Liver (tissue), 9 donors: ENCODE data around the gene ATP5F1D. TPM values are rescaled to one million over a fixed set of nuclear protein-coding genes. Genes with fewer than 3 reads are reported as not detected.
A peak's percentile ranks its signal among the peaks of the same experiment; 100 is the strongest.

Experiments
- DNase-seq: peaks from one replicate; pipeline ENCODE4 v3.0.0-alpha.2; 2017; ENCODE audit warnings: low spot score
- H3K27ac ChIP-seq, 2 donors: one replicate each; pipeline ENCODE4 v1.7.0; 2013; ENCODE audit warnings: inconsistent platforms in 2 of 2, low read length in 2 of 2, control low read depth in 1 of 2, low read depth in 1 of 2, mild to moderate bottlenecking in 1 of 2
- H3K27me3 ChIP-seq, 4 donors: one replicate each; pipeline versions ENCODE4 v1.6.1 to v1.7.0; 2013; ENCODE audit warnings: low read length in 3 of 4, inconsistent platforms in 1 of 4, mild to moderate bottlenecking in 1 of 4, moderate library complexity in 1 of 4; ENCODE audit not compliant: control insufficient read depth in 4 of 4, insufficient read depth in 4 of 4
- H3K36me3 ChIP-seq, 4 donors: one replicate each; pipeline versions ENCODE4 v1.6.1 to v1.7.0; 2013; ENCODE audit warnings: low read length in 3 of 4, mild to moderate bottlenecking in 3 of 4, low read depth in 1 of 4, moderate library complexity in 1 of 4; ENCODE audit not compliant: control insufficient read depth in 4 of 4, insufficient read depth in 3 of 4
- H3K4me1 ChIP-seq, 4 donors: one replicate each; pipeline versions ENCODE4 v1.6.1 to v1.7.0; 2013; ENCODE audit warnings: low read length in 3 of 4, mild to moderate bottlenecking in 3 of 4, moderate library complexity in 1 of 4; ENCODE audit not compliant: control insufficient read depth in 4 of 4, insufficient read depth in 4 of 4
- H3K4me3 ChIP-seq, 3 donors: one replicate each; pipeline versions ENCODE4 v1.6.1 to v1.7.0; 2013; ENCODE audit warnings: low read length in 3 of 3, control low read depth in 1 of 3, low read depth in 1 of 3, mild to moderate bottlenecking in 1 of 3
- H3K9ac ChIP-seq, 2 donors: one replicate each; pipeline ENCODE4 v1.7.0; 2013; ENCODE audit warnings: low read length in 2 of 2, mild to moderate bottlenecking in 2 of 2, moderate library complexity in 2 of 2, control low read depth in 1 of 2, low read depth in 1 of 2
- H3K9me3 ChIP-seq, 4 donors: one replicate each; pipeline versions ENCODE4 v1.6.1 to v1.7.0; 2013; ENCODE audit warnings: low read length in 3 of 4; ENCODE audit not compliant: control insufficient read depth in 4 of 4
- FOXA1 ChIP-seq: IDR thresholded peaks from 2 replicates; pipeline ENCODE4 v1.6.1; 2016; ENCODE audit warnings: antibody characterized with exemption
- GABPA ChIP-seq, 2 donors: IDR thresholded peaks in 1 of 2; conservative IDR thresholded peaks in 1 of 2; 2 replicates each; pipeline ENCODE4 v1.6.1; 2016; ENCODE audit warnings: antibody characterized with exemption in 2 of 2, mild to moderate bottlenecking in 1 of 2, moderate library complexity in 1 of 2
- HNF4A ChIP-seq, 2 donors: conservative IDR thresholded peaks; 2 replicates each; pipeline ENCODE4 v1.6.1; 2016; ENCODE audit warnings: antibody characterized with exemption in 2 of 2, mild to moderate bottlenecking in 2 of 2
- HNF4G ChIP-seq: IDR thresholded peaks from 2 replicates; pipeline ENCODE4 v1.6.1; 2016; ENCODE audit warnings: antibody characterized with exemption
- NR2F2 ChIP-seq: IDR thresholded peaks from 2 replicates; pipeline ENCODE4 v1.6.1; 2016; ENCODE audit warnings: antibody characterized with exemption
- RAD21 ChIP-seq, 2 donors: IDR thresholded peaks; 2 replicates each; pipeline ENCODE4 v1.6.1; 2016; ENCODE audit warnings: antibody characterized with exemption in 2 of 2, mild to moderate bottlenecking in 2 of 2
- RXRA ChIP-seq, 2 donors: IDR thresholded peaks; 2 replicates each; pipeline ENCODE4 v1.6.1; 2017 to 2018; ENCODE audit warnings: antibody characterized with exemption in 2 of 2, mild to moderate bottlenecking in 1 of 2
- SP1 ChIP-seq: IDR thresholded peaks from 2 replicates; pipeline ENCODE4 v1.6.1; 2018; ENCODE audit warnings: antibody characterized with exemption, mild to moderate bottlenecking
- TAF1 ChIP-seq: conservative IDR thresholded peaks from 2 replicates; pipeline ENCODE4 v1.6.1; 2016; ENCODE audit warnings: antibody characterized with exemption, mild to moderate bottlenecking
- YY1 ChIP-seq: IDR thresholded peaks from 2 replicates; pipeline ENCODE4 v1.6.1; 2016; ENCODE audit warnings: antibody characterized with exemption, mild to moderate bottlenecking
- WGBS: extraction: QIAGEN DNeasy Blood & Tissue Kit; methylation state at CpG from one replicate; pipeline ENCODE4 v1.1.7; 2013; 5-methylcytosine and 5-hydroxymethylcytosine counted together
- polyA plus RNA-seq, 2 donors: library from polyadenylated mRNA; stranded (reverse) in 1 of 2; unstranded in 1 of 2; fragments of 200-250 nt in 1 of 2; fragments of >200 nt in 1 of 2; fragmentation: Nextera tagmentation in 1 of 2; extraction: Ambion mirVana in 1 of 2; gene quantifications; one replicate each; pipeline versions ENCODE4 v1.2.1 to v1.2.3, GENCODE V29; 2013 to 2015
- total RNA-seq, 2 donors: library from RNA; depleted of rRNA; stranded (reverse); fragments of >200 nt; gene quantifications; one replicate each; pipeline ENCODE4 v1.2.3, GENCODE V29; 2014
- TF ChIP-seq, protein P1 (sequence below): IDR thresholded peaks from 2 replicates; pipeline ENCODE4 v1.6.1; 2016; ENCODE audit warnings: antibody characterized with exemption, mild to moderate bottlenecking
- TF ChIP-seq, protein P2 (sequence below): IDR thresholded peaks from 2 replicates; pipeline ENCODE4 v1.6.1; 2016; ENCODE audit warnings: antibody characterized with exemption
- TF ChIP-seq, protein P3 (sequence below): IDR thresholded peaks from 2 replicates; pipeline ENCODE4 v1.6.1; 2016; ENCODE audit warnings: antibody characterized with exemption
- TF ChIP-seq, protein P4 (sequence below): fragments of 150-350 bp; IDR thresholded peaks from 2 replicates; pipeline ENCODE4 v1.5.1; 2017; ENCODE audit warnings: improper control_type of control experiment, low read depth, low read length; ENCODE audit not compliant: missing input control
- donor health status: healthy.
- donor health status: healthy.
- donor health status: healthy.
- donor health status: healthy.
- donor health status: healthy.

ATP5F1D gene
- total and polyA plus RNA-seq, 4 donors: 20.2 to 315 (median 145) TPM

DNA sequence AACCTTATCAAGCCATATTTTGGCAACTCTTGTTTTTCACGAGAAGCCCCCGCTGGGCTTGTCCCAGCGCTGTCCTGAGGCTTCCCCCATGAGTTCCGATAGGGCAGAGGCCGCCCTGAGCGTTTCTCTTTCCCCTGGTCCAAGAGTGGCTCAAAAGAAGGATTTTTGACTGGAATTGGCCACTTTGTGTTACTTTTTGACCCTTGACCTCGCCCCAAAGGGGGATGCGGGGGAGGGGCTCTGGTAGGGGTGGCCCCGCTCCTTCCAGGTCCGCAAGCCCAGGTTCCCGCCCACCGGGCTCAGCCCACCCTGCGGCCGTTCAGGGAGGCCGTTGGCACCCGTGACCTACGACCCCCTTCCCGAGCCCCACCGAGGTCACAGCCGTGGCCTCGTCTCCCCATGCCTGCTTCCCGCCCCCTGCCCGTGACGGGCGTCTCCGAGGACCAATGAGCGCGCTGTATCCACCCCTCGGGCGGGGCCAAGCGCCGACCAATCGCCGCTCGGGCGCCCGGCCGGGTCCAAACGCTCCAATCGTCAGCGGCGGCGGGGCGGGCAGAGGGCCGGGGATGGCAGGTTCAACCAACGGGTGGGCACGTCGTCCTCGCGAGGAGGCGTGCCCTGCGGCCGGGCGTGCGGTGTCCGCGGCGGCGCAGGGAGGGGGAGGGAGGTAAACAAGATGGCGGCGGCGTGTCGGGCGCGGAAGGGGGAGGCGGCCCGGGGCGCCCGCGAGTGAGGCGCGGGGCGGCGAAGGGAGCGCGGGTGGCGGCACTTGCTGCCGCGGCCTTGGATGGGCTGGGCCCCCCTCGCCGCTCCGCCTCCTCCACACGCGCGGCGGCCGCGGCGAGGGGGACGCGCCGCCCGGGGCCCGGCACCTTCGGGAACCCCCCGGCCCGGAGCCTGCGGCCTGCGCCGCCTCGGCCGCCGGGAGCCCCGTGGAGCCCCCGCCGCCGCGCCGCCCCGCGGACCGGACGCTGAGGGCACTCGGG is 36.1 kb upstream of the ATP5F1D start, which contains the start of gene STK11:
STK11 (plus strand) TSS at position 665 of the 986 bp plus-strand sequence. CDS start 1,136 bp downstream, outside the sequence.
- peaks cover 4 to 47% (median 18%) of the 10 kb centered on the region in 4 donors for H3K4me1 ChIP-seq
- peak within 1 kb of the TSS; percentile 67 to 90 (median 72) for H3K4me3 ChIP-seq
- TF ChIP-seq, protein P1, sequence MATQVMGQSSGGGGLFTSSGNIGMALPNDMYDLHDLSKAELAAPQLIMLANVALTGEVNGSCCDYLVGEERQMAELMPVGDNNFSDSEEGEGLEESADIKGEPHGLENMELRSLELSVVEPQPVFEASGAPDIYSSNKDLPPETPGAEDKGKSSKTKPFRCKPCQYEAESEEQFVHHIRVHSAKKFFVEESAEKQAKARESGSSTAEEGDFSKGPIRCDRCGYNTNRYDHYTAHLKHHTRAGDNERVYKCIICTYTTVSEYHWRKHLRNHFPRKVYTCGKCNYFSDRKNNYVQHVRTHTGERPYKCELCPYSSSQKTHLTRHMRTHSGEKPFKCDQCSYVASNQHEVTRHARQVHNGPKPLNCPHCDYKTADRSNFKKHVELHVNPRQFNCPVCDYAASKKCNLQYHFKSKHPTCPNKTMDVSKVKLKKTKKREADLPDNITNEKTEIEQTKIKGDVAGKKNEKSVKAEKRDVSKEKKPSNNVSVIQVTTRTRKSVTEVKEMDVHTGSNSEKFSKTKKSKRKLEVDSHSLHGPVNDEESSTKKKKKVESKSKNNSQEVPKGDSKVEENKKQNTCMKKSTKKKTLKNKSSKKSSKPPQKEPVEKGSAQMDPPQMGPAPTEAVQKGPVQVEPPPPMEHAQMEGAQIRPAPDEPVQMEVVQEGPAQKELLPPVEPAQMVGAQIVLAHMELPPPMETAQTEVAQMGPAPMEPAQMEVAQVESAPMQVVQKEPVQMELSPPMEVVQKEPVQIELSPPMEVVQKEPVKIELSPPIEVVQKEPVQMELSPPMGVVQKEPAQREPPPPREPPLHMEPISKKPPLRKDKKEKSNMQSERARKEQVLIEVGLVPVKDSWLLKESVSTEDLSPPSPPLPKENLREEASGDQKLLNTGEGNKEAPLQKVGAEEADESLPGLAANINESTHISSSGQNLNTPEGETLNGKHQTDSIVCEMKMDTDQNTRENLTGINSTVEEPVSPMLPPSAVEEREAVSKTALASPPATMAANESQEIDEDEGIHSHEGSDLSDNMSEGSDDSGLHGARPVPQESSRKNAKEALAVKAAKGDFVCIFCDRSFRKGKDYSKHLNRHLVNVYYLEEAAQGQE: peak; percentile 14
- TF ChIP-seq TAF1 (no peak), RXRA (IDR thresholded peaks at IDR 0.05) (peak; percentile 23 to 56), NR2F2 (peak; percentile 81), YY1 (peak; percentile 91), SP1 (peak; percentile 92), RAD21 (IDR thresholded peaks at IDR 0.05) (no peak), GABPA (IDR thresholded peaks at IDR 0.05 in 1 of 2, conservative IDR thresholded peaks at IDR 0.05 in 1 of 2) (peak in 1 of 2 donors; percentile 27), HNF4A (conservative IDR thresholded peaks at IDR 0.05) (no peak), FOXA1 (no peak)
- no peaks in the 10 kb centered on the region for H3K27me3 ChIP-seq
- no peaks in the 10 kb centered on the region for H3K9me3 ChIP-seq
- H3K36me3 ChIP-seq: no peaks in the 10 kb centered on the region
- H3K9ac ChIP-seq: peak within 1 kb of the TSS; percentile 53 to 58
- 3% methylated on average over 114 of the region's 114 CpGs for WGBS
- peak within 1 kb of the TSS; percentile 89 to 92 for H3K27ac ChIP-seq
- peak; percentile 100 for DNase-seq

DNA sequence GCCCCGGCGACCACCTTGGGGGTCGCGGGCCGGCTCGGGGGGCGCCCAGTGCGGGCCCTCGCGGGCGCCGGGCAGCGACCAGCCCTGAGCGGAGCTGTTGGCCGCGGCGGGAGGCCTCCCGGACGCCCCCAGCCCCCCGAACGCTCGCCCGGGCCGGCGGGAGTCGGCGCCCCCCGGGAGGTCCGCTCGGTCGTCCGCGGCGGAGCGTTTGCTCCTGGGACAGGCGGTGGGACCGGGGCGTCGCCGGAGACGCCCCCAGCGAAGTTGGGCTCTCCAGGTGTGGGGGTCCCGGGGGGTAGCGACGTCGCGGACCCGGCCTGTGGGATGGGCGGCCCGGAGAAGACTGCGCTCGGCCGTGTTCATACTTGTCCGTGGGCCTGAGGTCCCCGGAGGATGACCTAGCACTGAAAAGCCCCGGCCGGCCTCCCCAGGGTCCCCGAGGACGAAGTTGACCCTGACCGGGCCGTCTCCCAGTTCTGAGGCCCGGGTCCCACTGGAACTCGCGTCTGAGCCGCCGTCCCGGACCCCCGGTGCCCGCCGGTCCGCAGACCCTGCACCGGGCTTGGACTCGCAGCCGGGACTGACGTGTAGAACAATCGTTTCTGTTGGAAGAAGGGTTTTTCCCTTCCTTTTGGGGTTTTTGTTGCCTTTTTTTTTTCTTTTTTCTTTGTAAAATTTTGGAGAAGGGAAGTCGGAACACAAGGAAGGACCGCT is 35.2 kb upstream of the ATP5F1D start:
- Histone ChIP-seq H3K9ac (peak overlapping the region; percentile 33 to 52), H3K27ac (peak overlapping the region; percentile 81 to 89), H3K27me3 (no peaks in the 10 kb centered on the region), H3K4me3 (peak overlapping the region; percentile 67 to 90 (median 85)), H3K9me3 (no peaks in the 10 kb centered on the region), H3K36me3 (no peaks in the 10 kb centered on the region), H3K4me1 (peaks cover 7 to 49% (median 23%) of the 10 kb centered on the region in 4 donors)
- no peak for DNase-seq
- TF ChIP-seq, protein P2, sequence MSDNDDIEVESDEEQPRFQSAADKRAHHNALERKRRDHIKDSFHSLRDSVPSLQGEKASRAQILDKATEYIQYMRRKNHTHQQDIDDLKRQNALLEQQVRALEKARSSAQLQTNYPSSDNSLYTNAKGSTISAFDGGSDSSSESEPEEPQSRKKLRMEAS: no peak
- TF ChIP-seq NR2F2: no peak
- no peak for TF ChIP-seq HNF4A (conservative IDR thresholded peaks at IDR 0.05)
- no peak for TF ChIP-seq YY1
- TF ChIP-seq, protein P3, sequence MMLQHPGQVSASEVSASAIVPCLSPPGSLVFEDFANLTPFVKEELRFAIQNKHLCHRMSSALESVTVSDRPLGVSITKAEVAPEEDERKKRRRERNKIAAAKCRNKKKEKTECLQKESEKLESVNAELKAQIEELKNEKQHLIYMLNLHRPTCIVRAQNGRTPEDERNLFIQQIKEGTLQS: no peak
- TF ChIP-seq, protein P4, sequence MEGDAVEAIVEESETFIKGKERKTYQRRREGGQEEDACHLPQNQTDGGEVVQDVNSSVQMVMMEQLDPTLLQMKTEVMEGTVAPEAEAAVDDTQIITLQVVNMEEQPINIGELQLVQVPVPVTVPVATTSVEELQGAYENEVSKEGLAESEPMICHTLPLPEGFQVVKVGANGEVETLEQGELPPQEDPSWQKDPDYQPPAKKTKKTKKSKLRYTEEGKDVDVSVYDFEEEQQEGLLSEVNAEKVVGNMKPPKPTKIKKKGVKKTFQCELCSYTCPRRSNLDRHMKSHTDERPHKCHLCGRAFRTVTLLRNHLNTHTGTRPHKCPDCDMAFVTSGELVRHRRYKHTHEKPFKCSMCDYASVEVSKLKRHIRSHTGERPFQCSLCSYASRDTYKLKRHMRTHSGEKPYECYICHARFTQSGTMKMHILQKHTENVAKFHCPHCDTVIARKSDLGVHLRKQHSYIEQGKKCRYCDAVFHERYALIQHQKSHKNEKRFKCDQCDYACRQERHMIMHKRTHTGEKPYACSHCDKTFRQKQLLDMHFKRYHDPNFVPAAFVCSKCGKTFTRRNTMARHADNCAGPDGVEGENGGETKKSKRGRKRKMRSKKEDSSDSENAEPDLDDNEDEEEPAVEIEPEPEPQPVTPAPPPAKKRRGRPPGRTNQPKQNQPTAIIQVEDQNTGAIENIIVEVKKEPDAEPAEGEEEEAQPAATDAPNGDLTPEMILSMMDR: no peak
- TF ChIP-seq, protein P1: no peak
- TF ChIP-seq GABPA (IDR thresholded peaks at IDR 0.05 in 1 of 2, conservative IDR thresholded peaks at IDR 0.05 in 1 of 2): no peak
- TF ChIP-seq HNF4G: no peak
- WGBS: under 1% methylated on average over 78 of the region's 78 CpGs
